ENCODE data around the gene FOXO3. TPM values are rescaled to one million over a fixed set of nuclear protein-coding genes. Genes with fewer than 3 reads are reported as not detected.

The FOXO3 gene
- polyA plus RNA-seq, 1 of the 3 experiments (the other 2 are of a cell fraction) = 8.1 TPM

- Histone ChIP-seq H3K9me3 (no peaks in the 10 kb centered on the region), H3K36me3 (replicated peaks in 1 of 2; ENCODE audit: control insufficient read depth in 1 of 2, insufficient read depth in 2 of 2, low read length in 1 of 2) (no peaks in the 10 kb centered on the region), H3F3A (replicated peaks; ENCODE audit: insufficient read depth) (peaks cover 17% of the 10 kb centered on the region), H3K4me2 (no peak overlapping the region), H3K27me3 (ENCODE audit: insufficient read depth) (no peaks in the 10 kb centered on the region), H3K9me2 (no peaks in the 10 kb centered on the region), H3K27ac (ENCODE audit: low read depth in 2 of 2, low read length in 1 of 2) (no peak overlapping the region), H3K4me3 (ENCODE audit: low read depth in 2 of 2, low read length in 1 of 2) (no peak overlapping the region), H3K79me2 (ENCODE audit: insufficient read depth) (peaks cover 93% of the 10 kb centered on the region), H2AFZ (ENCODE audit: low read depth) (no peak overlapping the region), H3K9ac (no peak overlapping the region), H4K20me1 (ENCODE audit: insufficient read depth) (peaks cover 42% of the 10 kb centered on the region), H3K4me1 (ENCODE audit: control insufficient read depth in 1 of 2, insufficient read depth in 2 of 2, low read depth in 1 of 2, low read length in 1 of 2) (peaks cover 19 to 24% of the 10 kb centered on the region in 2 experiments)
- ChIA-PET POLR2A (no interaction called here), CTCF (interaction anchor here (2.2 kb wide), 1 partner anchor 274 kb away, joined by 4 read pairs; no protein-coding TSS in a partner anchor)
- 95% methylated on average over 3 of the region's 3 CpGs for WGBS (ENCODE audit: low lambda C conversion rate)
- no peak for DNase-seq
- no peak for TF ChIP-seq MXI1 (IDR thresholded peaks at IDR 0.05; ENCODE audit: low read depth, low read length)
- TF ChIP-seq REST (IDR thresholded peaks at IDR 0.05; ENCODE audit: low read depth, low read length) = no peak
- TF ChIP-seq CHD2 (IDR thresholded peaks at IDR 0.05; ENCODE audit: low read length, partially characterized antibody) = no peak
Measured at GRCh38 chr6:108618623-108619152, 58.0 kb downstream of the FOXO3 start.

- DNase-seq = no peak
- Histone ChIP-seq H3F3A (replicated peaks; ENCODE audit: insufficient read depth) (peaks cover 13% of the 10 kb centered on the region), H3K9ac (no peak overlapping the region), H3K4me2 (0 out of 2 replicates have a peak overlapping the region, but pooled peaks have one; percentile 10), H3K27ac (ENCODE audit: low read depth in 2 of 2, low read length in 1 of 2) (peak overlapping the region; percentile 7 to 14; a peak in 2 of 4 replicates), H3K36me3 (replicated peaks in 1 of 2; ENCODE audit: control insufficient read depth in 1 of 2, insufficient read depth in 2 of 2, low read length in 1 of 2) (no peaks in the 10 kb centered on the region), H3K9me2 (no peaks in the 10 kb centered on the region), H3K27me3 (ENCODE audit: insufficient read depth) (no peaks in the 10 kb centered on the region), H2AFZ (ENCODE audit: low read depth) (no peak overlapping the region), H3K79me2 (ENCODE audit: insufficient read depth) (peaks cover 92% of the 10 kb centered on the region), H4K20me1 (ENCODE audit: insufficient read depth) (peaks cover 42% of the 10 kb centered on the region), H3K4me1 (ENCODE audit: control insufficient read depth in 1 of 2, insufficient read depth in 2 of 2, low read depth in 1 of 2, low read length in 1 of 2) (peaks cover 18 to 24% of the 10 kb centered on the region in 2 experiments), H3K9me3 (no peaks in the 10 kb centered on the region), H3K4me3 (ENCODE audit: low read depth in 2 of 2, low read length in 1 of 2) (no peak overlapping the region)
- ChIA-PET CTCF (interaction anchor here (0.7 to 2.2 kb wide), 3 partner anchors 15 to 274 kb away, joined by 3 to 6 read pairs (median 4); no protein-coding TSS in a partner anchor), POLR2A (no interaction called here)
- WGBS (ENCODE audit: low lambda C conversion rate) = 89% methylated on average over 2 of the region's 2 CpGs
- TF ChIP-seq PBX3 (IDR thresholded peaks at IDR 0.05) (peak; percentile 27; the same call in 1 of the 2 replicates), EP300 (IDR thresholded peaks at IDR 0.05; ENCODE audit: borderline replicate concordance in 1 of 2, low read depth in 1 of 2, low read length in 1 of 2) (no peak)
Measured at GRCh38 chr6:108619431-108620197, 58.9 kb downstream of the FOXO3 start.

Data from SK-N-SH (cell line).